ENCODE data around the gene CDKN2AIPNL.

DNA sequence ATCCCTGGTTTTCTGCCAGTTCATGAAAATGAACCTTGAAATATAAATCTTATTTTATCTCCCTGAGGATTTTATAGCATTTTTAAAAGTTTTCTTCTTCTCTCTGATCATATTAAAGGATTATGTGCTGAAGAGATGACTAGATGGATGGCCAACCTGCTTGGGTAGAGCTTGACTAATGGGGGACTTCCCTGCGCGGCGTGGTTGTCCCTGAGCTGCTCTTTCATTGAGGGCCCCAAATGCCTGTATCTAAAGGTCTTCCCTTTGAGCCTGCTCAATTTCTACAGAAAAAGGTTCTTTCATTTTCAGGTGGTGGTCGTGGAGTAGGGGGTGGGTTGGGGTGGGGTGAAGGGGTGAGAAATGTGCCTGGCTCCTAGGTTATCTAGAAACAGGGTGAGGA is 20.5 kb upstream of the CDKN2AIPNL start:
- TF ChIP-seq, protein P1, sequence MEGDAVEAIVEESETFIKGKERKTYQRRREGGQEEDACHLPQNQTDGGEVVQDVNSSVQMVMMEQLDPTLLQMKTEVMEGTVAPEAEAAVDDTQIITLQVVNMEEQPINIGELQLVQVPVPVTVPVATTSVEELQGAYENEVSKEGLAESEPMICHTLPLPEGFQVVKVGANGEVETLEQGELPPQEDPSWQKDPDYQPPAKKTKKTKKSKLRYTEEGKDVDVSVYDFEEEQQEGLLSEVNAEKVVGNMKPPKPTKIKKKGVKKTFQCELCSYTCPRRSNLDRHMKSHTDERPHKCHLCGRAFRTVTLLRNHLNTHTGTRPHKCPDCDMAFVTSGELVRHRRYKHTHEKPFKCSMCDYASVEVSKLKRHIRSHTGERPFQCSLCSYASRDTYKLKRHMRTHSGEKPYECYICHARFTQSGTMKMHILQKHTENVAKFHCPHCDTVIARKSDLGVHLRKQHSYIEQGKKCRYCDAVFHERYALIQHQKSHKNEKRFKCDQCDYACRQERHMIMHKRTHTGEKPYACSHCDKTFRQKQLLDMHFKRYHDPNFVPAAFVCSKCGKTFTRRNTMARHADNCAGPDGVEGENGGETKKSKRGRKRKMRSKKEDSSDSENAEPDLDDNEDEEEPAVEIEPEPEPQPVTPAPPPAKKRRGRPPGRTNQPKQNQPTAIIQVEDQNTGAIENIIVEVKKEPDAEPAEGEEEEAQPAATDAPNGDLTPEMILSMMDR (IDR thresholded peaks at IDR 0.05), result no peak
- TF ChIP-seq POLR2A (IDR thresholded peaks at IDR 0.05), result no peak
